Right lobe of liver (tissue), 6 donors: ENCODE results near the gene DHRS1. TPM values are rescaled to one million over a fixed set of nuclear protein-coding genes. Genes with fewer than 3 reads are reported as not detected.

ENCODE experiments used
- ATAC-seq, 4 donors: fragments of 200-7000 bp; cut with Tn5 transposase; one replicate each; pipeline ENCODE4 v1.9.1; 2020; ENCODE audit warnings: mild to moderate bottlenecking in 4 of 4, moderate library complexity in 4 of 4
- DNase-seq, 3 donors: peaks; one replicate each; pipeline ENCODE4 v3.0.0-alpha.2; 2020
- H3K27ac ChIP-seq, 3 donors: fragments of 200-600 bp; one replicate each; pipeline ENCODE4 v1.8.0; 2022
- H3K27me3 ChIP-seq, 2 donors: fragments of 200-600 bp; one replicate each; pipeline ENCODE4 v1.8.0; 2022
- H3K36me3 ChIP-seq, 4 donors: fragments of 200-600 bp; sonication (generic) in 1 of 4; one replicate each; pipeline versions ENCODE4 v1.5.1 to v1.8.0; 2017 to 2022; ENCODE audit warnings: control low read depth in 1 of 4
- H3K4me1 ChIP-seq, 4 donors: fragments of 200-600 bp; sonication (generic) in 1 of 4; one replicate each; pipeline versions ENCODE4 v1.5.1 to v1.8.0; 2017 to 2022; ENCODE audit warnings: control low read depth in 1 of 4
- H3K4me3 ChIP-seq, 3 donors: fragments of 200-600 bp; one replicate each; pipeline ENCODE4 v1.8.0; 2022
- H3K9me3 ChIP-seq, 4 donors: fragments of 200-600 bp; sonication (generic) in 1 of 4; one replicate each; pipeline versions ENCODE4 v1.5.1 to v1.8.0; 2017 to 2022; ENCODE audit warnings: control low read depth in 1 of 4
- POLR2A ChIP-seq: fragments of 450-650 bp; IDR thresholded peaks from one replicate; pipeline ENCODE4 v1.6.1; 2017; ENCODE audit warnings: antibody characterized with exemption, mild to moderate bottlenecking
- WGBS: methylation state at CpG from one replicate; pipeline ENCODE4 v1.1.6; 2018; ENCODE audit warnings: low coverage, low lambda C conversion rate; ENCODE audit not compliant: insufficient coverage; ENCODE audit errors: missing lambda C conversion rate; 5-methylcytosine and 5-hydroxymethylcytosine counted together
- intact Hi-C, 2 donors: fragments of 100-400 bp; cut with DNase I; formaldehyde crosslinking; loops; one replicate each; pipeline versions ENCODE4 v1.11.2 to v1.14.1; 2022
- total RNA-seq, 6 experiments: library from RNA; depleted of rRNA in 2 of 6; stranded (reverse); fragments of >200 nt in 2 of 6; fragmentation: NEBNext Ultra II Directional in 3 of 6; extraction: Animal tissue kit (Norgen Biotek cat#: 25700) in 3 of 6; gene quantifications; one replicate each; pipeline versions ENCODE4 v1.1.0 to v1.2.4, GENCODE V29; 2016 to 2023
- TF ChIP-seq, protein P1 (sequence below), 4 donors: fragments of 200-600 bp in 3 of 4; fragments of 450-650 bp in 1 of 4; IDR thresholded peaks; one replicate each; pipeline versions ENCODE4 v1.5.1 to v1.8.0; 2016 to 2022; ENCODE audit warnings: antibody characterized with exemption in 4 of 4, mild to moderate bottlenecking in 2 of 4
- donor health status: DM: no; HTN: yes; CAD: no.
- donor health status: DM: no; HTN: no; CAD: no.
- donor health status: DM: no; HTN: no; CAD: no.
- donor health status: DM: no; HTN: yes; CAD: no.
- donor health status: DM: no; HTN: yes; CAD: no.

Gene DHRS1
- total RNA-seq, 6 experiments from 2014 or later, result 49.1 to 89.3 (median 60.1) TPM

DNA sequence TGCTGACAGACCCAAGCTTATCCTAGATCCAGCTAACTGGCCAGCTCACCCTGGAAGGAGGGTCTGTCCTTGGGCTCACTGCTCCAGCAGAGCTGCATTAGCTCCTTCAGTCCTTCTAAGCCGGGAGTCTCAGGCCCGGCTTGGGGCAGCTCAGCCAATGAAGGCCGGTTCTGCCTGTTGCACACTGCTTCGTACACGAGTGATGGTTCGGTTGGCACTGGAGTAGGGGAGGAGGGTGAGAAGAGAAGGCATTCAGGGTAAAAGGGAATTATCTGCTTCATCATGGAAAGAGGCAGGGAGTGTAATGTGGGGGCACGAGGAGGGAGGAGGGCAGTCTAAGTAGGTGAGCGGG, 38.2 kb upstream of the DHRS1 start:
- intact Hi-C loops, result no loop called here
- 81% methylated on average over 5 of the region's 8 CpGs for WGBS
- Histone ChIP-seq H3K27ac (no peak overlapping the region), H3K27me3 (no peaks in the 10 kb centered on the region), H3K9me3 (no peaks in the 10 kb centered on the region), H3K4me3 (no peak overlapping the region), H3K4me1 (peaks cover 0 to 24% (median 5%) of the 10 kb centered on the region in 4 donors), H3K36me3 (no peaks in the 10 kb centered on the region)
- TF ChIP-seq POLR2A, result no peak
- TF ChIP-seq, protein P1, sequence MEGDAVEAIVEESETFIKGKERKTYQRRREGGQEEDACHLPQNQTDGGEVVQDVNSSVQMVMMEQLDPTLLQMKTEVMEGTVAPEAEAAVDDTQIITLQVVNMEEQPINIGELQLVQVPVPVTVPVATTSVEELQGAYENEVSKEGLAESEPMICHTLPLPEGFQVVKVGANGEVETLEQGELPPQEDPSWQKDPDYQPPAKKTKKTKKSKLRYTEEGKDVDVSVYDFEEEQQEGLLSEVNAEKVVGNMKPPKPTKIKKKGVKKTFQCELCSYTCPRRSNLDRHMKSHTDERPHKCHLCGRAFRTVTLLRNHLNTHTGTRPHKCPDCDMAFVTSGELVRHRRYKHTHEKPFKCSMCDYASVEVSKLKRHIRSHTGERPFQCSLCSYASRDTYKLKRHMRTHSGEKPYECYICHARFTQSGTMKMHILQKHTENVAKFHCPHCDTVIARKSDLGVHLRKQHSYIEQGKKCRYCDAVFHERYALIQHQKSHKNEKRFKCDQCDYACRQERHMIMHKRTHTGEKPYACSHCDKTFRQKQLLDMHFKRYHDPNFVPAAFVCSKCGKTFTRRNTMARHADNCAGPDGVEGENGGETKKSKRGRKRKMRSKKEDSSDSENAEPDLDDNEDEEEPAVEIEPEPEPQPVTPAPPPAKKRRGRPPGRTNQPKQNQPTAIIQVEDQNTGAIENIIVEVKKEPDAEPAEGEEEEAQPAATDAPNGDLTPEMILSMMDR (IDR thresholded peaks at IDR 0.05), result no peak
- no peak for ATAC-seq
- no peak for DNase-seq

DNA sequence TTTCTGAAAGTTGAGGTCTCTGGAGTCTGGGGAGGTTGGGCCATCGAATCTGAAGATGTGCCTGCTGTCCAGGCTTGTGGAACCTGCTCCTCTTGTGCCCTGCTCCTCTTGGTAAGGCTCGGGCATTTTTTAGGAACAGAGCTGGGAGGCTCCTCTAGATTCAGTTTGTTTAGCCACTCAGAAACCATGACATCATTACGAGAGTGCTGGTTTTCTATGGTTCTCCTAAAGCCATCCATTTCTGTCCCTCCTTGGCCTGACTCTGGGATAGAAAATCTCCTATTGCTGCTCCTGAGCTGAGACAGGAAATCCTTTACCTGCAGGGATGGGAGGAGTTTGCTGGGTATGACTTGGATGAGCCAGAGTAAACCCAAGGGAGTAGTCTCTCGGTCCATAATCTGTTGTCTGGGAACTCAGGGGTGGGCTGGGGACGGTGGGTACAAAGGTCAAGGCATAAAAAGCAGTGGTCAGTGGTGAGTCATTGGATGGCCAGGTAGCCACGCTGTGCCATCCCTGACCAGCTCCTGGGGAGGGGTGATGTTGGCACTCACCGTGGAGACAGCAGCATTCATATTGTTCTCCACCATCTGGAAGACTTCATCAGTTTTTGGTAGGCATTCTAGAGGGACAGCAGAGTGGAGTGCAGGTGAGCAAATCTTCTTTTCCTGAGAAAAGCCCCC, 37.7 kb upstream of the DHRS1 start:
- DNase-seq (no peak), ATAC-seq (no peak)
- H3K27me3 ChIP-seq, result no peaks in the 10 kb centered on the region
- H3K27ac ChIP-seq, result no peak overlapping the region
- no peaks in the 10 kb centered on the region for H3K36me3 ChIP-seq
- 38% methylated on average over 2 of the region's 7 CpGs for WGBS
- TF ChIP-seq, protein P1 (IDR thresholded peaks at IDR 0.05), result no peak
- no peak for TF ChIP-seq POLR2A
- H3K4me3 ChIP-seq, result no peak overlapping the region
- no peaks in the 10 kb centered on the region for H3K9me3 ChIP-seq
- peaks cover 0 to 29% (median 8%) of the 10 kb centered on the region in 4 donors for H3K4me1 ChIP-seq
- intact Hi-C loops, result no loop called here

DNA sequence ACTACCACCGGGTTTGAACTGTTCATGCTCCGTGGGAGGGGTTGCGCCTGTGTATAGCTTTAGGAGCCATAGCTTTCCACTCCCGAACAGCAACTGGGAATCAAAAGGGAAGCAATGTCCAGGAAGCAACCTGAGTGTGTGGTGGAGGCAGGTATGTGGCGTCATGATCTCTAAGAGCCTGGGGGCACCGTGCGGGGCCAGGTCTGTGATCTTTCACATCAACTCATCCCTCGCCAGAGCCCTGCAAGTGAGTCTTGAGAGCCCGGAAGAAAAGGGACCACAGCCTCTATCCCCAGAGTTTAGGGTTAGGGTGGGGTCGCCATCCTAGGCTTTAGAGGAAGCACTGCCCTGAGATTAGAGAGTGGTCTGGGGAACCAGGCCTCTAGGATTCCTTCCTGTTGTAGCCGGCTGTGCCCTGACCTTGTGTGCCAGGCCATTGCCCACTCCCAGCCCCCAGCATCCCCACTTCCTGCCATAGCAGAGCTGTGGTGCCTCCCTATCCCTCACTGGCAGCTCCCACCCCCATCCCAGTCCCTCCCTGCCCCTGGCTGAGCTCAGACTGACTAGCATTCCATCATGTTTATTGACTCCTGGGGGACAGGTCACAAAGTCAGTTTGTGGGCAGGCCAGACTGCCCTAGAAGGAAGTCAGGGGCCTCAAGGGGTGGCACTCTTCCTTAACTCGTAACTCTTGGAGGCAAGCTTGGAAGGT, 36.0 kb upstream of the DHRS1 start:
- no peak overlapping the region for H3K4me3 ChIP-seq
- H3K36me3 ChIP-seq, result no peaks in the 10 kb centered on the region
- WGBS, result 59% methylated on average over 4 of the region's 12 CpGs
- no peaks in the 10 kb centered on the region for H3K27me3 ChIP-seq
- TF ChIP-seq POLR2A, result no peak
- TF ChIP-seq, protein P1 (IDR thresholded peaks at IDR 0.05), result no peak
- H3K9me3 ChIP-seq, result no peaks in the 10 kb centered on the region
- DNase-seq (no peak), ATAC-seq (no peak)
- H3K4me1 ChIP-seq, result peaks cover 0 to 30% (median 8%) of the 10 kb centered on the region in 4 donors
- intact Hi-C loops, result no loop called here
- no peak overlapping the region for H3K27ac ChIP-seq

DNA sequence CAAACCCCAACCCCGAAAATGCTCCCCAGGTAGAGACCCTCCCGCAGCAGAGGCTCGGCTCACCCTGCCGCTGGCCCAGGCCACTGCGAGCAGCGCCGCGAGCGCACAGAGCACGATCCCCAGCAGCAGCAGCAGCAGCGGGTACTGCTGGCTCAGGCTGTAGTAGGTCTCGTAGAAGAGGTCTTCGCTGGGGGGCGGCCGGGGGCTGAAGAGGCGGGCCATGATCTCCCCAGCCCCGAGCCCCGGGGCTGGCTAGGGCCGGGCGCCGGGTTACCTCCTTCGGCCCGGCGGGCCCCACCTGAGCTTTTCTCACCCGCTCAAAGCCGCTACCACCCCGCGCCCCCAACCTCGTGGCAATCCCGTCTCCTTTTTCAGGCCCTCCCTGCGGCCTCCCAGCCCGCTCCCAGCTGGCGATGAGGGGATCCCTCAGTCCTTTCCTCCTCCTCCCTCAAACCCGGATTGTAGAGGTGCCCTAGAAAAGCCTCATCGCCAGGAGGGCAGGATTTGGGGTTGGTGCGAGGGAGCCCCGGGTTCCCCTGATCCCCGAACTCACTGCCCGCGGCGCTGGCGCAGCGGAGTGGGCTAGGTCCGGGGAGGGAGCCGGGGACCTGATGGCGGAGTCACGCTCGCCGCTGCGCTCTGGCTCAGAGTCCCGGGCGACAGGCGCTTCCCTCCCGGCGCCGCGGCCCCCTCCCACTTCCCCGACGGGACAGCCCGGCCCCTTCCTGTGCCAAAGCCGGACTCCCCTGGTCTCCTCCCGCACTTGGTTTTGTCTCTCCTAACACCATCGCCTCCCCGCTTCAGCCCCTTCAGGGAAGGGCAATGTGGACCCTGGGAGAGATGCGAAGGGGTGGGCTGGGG, 35.1 kb upstream of the DHRS1 start, which contains the start of gene ADCY4:
Gene ADCY4, minus strand, starts transcription at position 641 of the 861 bp plus-strand sequence. Its CDS starts 419 bp downstream, at position 222.
- intact Hi-C loops, result loop anchor here (5.0 kb wide), 2 partner anchors 98 to 103 kb away; no protein-coding TSS in a partner anchor
- Histone ChIP-seq H3K9me3 (no peaks in the 10 kb centered on the region), H3K4me1 (peaks cover 0 to 30% (median 8%) of the 10 kb centered on the region in 4 donors)

More for the DNA sequence above, 35.1 kb upstream of the DHRS1 start, which contains the start of gene ADCY4:
- DNase-seq (peak in 1 of 3 donors; percentile 66), ATAC-seq (peak; percentile 6 to 24 (median 16))
- Histone ChIP-seq H3K4me3 (peak within 1 kb of the TSS; percentile 23 to 39 (median 34)), H3K27me3 (no peaks in the 10 kb centered on the region), H3K27ac (peak within 1 kb of the TSS in 1 of 3 donors; percentile 37), H3K36me3 (no peaks in the 10 kb centered on the region)
- 10% methylated on average over 32 of the region's 65 CpGs for WGBS
- TF ChIP-seq POLR2A, result no peak
- TF ChIP-seq, protein P1 (IDR thresholded peaks at IDR 0.05), result no peak
